ENCODE data around the gene AP1B1. TPM values are rescaled to one million over a fixed set of nuclear protein-coding genes. Genes with fewer than 3 reads are reported as not detected.

The AP1B1 gene
- polyA plus RNA-seq, 1 donor from 2014 or later = 43.8 TPM

DNA sequence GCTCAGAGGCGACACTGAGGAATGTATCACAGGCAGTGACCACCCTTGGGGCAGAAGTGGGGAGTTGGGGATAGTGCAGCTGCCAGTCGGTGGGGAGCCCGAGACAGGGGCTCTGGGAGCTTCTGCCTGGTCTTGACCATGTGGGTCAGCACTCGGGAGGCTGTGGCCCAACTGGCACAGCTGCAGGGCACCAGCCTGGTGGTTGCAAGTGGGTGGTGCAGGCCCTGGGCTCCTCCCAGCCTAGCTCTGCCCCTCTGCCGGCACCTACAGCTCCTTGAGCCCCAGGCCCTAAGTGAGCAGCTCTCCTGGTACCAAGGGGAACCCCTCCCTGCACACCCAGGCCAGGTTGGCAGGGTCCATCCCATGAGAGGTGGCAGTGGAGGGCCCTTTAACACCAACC lies 60.3 kb downstream of the AP1B1 start:
- no peak for TF ChIP-seq EP300 (conservative IDR thresholded peaks at IDR 0.05; ENCODE audit: poor library complexity, severe bottlenecking)
- no peak for TF ChIP-seq SMC3 (conservative IDR thresholded peaks at IDR 0.05; ENCODE audit: poor library complexity)
- TF ChIP-seq MXI1 (conservative IDR thresholded peaks at IDR 0.05; ENCODE audit: poor library complexity, severe bottlenecking) = no peak
- TF ChIP-seq, protein P1, sequence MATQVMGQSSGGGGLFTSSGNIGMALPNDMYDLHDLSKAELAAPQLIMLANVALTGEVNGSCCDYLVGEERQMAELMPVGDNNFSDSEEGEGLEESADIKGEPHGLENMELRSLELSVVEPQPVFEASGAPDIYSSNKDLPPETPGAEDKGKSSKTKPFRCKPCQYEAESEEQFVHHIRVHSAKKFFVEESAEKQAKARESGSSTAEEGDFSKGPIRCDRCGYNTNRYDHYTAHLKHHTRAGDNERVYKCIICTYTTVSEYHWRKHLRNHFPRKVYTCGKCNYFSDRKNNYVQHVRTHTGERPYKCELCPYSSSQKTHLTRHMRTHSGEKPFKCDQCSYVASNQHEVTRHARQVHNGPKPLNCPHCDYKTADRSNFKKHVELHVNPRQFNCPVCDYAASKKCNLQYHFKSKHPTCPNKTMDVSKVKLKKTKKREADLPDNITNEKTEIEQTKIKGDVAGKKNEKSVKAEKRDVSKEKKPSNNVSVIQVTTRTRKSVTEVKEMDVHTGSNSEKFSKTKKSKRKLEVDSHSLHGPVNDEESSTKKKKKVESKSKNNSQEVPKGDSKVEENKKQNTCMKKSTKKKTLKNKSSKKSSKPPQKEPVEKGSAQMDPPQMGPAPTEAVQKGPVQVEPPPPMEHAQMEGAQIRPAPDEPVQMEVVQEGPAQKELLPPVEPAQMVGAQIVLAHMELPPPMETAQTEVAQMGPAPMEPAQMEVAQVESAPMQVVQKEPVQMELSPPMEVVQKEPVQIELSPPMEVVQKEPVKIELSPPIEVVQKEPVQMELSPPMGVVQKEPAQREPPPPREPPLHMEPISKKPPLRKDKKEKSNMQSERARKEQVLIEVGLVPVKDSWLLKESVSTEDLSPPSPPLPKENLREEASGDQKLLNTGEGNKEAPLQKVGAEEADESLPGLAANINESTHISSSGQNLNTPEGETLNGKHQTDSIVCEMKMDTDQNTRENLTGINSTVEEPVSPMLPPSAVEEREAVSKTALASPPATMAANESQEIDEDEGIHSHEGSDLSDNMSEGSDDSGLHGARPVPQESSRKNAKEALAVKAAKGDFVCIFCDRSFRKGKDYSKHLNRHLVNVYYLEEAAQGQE (IDR thresholded peaks at IDR 0.05; ENCODE audit: borderline replicate concordance) = no peak
- TF ChIP-seq, protein P2, sequence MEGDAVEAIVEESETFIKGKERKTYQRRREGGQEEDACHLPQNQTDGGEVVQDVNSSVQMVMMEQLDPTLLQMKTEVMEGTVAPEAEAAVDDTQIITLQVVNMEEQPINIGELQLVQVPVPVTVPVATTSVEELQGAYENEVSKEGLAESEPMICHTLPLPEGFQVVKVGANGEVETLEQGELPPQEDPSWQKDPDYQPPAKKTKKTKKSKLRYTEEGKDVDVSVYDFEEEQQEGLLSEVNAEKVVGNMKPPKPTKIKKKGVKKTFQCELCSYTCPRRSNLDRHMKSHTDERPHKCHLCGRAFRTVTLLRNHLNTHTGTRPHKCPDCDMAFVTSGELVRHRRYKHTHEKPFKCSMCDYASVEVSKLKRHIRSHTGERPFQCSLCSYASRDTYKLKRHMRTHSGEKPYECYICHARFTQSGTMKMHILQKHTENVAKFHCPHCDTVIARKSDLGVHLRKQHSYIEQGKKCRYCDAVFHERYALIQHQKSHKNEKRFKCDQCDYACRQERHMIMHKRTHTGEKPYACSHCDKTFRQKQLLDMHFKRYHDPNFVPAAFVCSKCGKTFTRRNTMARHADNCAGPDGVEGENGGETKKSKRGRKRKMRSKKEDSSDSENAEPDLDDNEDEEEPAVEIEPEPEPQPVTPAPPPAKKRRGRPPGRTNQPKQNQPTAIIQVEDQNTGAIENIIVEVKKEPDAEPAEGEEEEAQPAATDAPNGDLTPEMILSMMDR (IDR thresholded peaks at IDR 0.05; ENCODE audit: poor library complexity, severe bottlenecking) = no peak
- no peak for TF ChIP-seq RAD21 (conservative IDR thresholded peaks at IDR 0.05)
- TF ChIP-seq TAF1 (IDR thresholded peaks at IDR 0.05; ENCODE audit: low read depth) = no peak
- TF ChIP-seq EZH2 (IDR thresholded peaks at IDR 0.05; ENCODE audit: borderline replicate concordance, insufficient read depth, low read length, poor library complexity, severe bottlenecking) = no peak
- no peak for TF ChIP-seq POLR2AphosphoS5 (IDR thresholded peaks at IDR 0.05)
- Histone ChIP-seq H2AFZ (ENCODE audit: low read depth, low read length) (no peak overlapping the region), H3F3A (ENCODE audit: insufficient read depth, low read length, poor library complexity, severe bottlenecking) (no peaks in the 10 kb centered on the region), H3K4me3 (ENCODE audit: low read length) (no peak overlapping the region), H4K20me1 (ENCODE audit: insufficient read depth) (no peaks in the 10 kb centered on the region), H3K27me3 (ENCODE audit: insufficient read depth, low read depth, low read length) (no peaks in the 10 kb centered on the region), H3K36me3 (ENCODE audit: insufficient read depth, low read length) (no peaks in the 10 kb centered on the region), H3K9me3 (ENCODE audit: low read length) (no peaks in the 10 kb centered on the region), H3K9ac (ENCODE audit: low read length) (no peak overlapping the region), H3K9me2 (ENCODE audit: insufficient read depth, low read length) (no peaks in the 10 kb centered on the region), H3K27ac (ENCODE audit: low read length) (no peak overlapping the region), H3K79me2 (replicated peaks; ENCODE audit: insufficient read depth, low read length) (no peaks in the 10 kb centered on the region), H3K4me2 (ENCODE audit: low read length) (no peak overlapping the region)

DNA sequence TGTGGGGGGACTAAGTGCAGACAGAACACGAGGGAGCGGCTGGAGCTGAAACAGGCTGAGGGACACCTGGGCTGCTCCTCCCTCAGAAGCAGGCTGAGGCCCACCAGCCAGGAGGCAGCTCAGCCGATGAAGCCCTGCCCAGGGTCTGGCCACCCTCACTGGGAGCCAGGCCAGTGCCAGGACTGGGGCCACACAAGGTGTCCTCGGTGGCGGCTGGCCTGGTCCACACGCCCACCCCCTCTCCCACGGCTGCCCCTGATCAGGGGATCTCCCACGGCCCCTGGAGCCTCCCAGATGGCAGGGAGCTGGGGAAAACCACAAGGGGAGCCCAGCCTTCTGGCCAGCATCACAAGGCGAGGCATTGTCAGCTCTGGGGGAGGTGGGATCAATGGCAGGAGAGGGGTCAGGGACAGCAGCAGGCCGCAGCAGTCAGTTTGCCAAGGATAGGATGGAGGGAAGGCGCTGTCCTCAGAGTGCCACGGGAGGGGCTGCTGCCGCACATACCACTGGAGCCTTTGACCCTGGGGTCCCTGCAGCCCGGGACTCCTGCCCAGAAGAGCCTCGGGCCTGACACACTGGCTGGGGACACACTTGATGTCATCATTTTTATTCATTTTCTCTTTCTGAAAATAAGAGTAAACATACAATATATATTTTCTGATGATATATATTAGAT lies 61.1 kb downstream of the AP1B1 start:
- Histone ChIP-seq H3K4me3 (ENCODE audit: low read length) (no peak overlapping the region), H3K9ac (ENCODE audit: low read length) (no peak overlapping the region), H3K27me3 (ENCODE audit: insufficient read depth, low read depth, low read length) (no peaks in the 10 kb centered on the region), H3K27ac (ENCODE audit: low read length) (no peak overlapping the region), H3K79me2 (replicated peaks; ENCODE audit: insufficient read depth, low read length) (no peaks in the 10 kb centered on the region), H3F3A (ENCODE audit: insufficient read depth, low read length, poor library complexity, severe bottlenecking) (no peaks in the 10 kb centered on the region), H3K4me2 (ENCODE audit: low read length) (no peak overlapping the region), H3K36me3 (ENCODE audit: insufficient read depth, low read length) (no peaks in the 10 kb centered on the region), H4K20me1 (ENCODE audit: insufficient read depth) (no peaks in the 10 kb centered on the region), H3K9me2 (ENCODE audit: insufficient read depth, low read length) (no peaks in the 10 kb centered on the region), H3K9me3 (ENCODE audit: low read length) (no peaks in the 10 kb centered on the region), H2AFZ (ENCODE audit: low read depth, low read length) (no peak overlapping the region)
- no peak for TF ChIP-seq EP300 (conservative IDR thresholded peaks at IDR 0.05; ENCODE audit: poor library complexity, severe bottlenecking)
- TF ChIP-seq, protein P2 (IDR thresholded peaks at IDR 0.05; ENCODE audit: poor library complexity, severe bottlenecking) = no peak
- TF ChIP-seq MXI1 (conservative IDR thresholded peaks at IDR 0.05; ENCODE audit: poor library complexity, severe bottlenecking) = no peak
- no peak for TF ChIP-seq RAD21 (conservative IDR thresholded peaks at IDR 0.05)
- TF ChIP-seq EZH2 (IDR thresholded peaks at IDR 0.05; ENCODE audit: borderline replicate concordance, insufficient read depth, low read length, poor library complexity, severe bottlenecking) = no peak
